Germinal center (tissue), 1 donor: ENCODE measurements around the gene AGMAT.
A peak's percentile ranks its signal among the peaks of the same experiment; 100 is the strongest.

ENCODE experiments used
- DNase-seq: peaks from one replicate; pipeline ENCODE4 v3.0.0; 2012; ENCODE audit warnings: mixed read lengths, low spot score

AGMAT gene, protein sequence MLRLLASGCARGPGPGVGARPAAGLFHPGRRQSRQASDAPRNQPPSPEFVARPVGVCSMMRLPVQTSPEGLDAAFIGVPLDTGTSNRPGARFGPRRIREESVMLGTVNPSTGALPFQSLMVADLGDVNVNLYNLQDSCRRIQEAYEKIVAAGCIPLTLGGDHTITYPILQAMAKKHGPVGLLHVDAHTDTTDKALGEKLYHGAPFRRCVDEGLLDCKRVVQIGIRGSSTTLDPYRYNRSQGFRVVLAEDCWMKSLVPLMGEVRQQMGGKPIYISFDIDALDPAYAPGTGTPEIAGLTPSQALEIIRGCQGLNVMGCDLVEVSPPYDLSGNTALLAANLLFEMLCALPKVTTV

GRCh38 chr1:15584489-15585363 lies at the start of gene AGMAT:
Gene AGMAT (minus strand): TSS chr1:15585051. CDS start chr1:15584967, 84 bp downstream.
- peak; percentile 74 for DNase-seq

- DNase-seq = no peak
Measured at GRCh38 chr1:15633756-15634420, 49.0 kb upstream of the AGMAT start.

GRCh38 chr1:15628003-15628402 lies 43.2 kb upstream of the AGMAT start:
- no peak for DNase-seq

DNA sequence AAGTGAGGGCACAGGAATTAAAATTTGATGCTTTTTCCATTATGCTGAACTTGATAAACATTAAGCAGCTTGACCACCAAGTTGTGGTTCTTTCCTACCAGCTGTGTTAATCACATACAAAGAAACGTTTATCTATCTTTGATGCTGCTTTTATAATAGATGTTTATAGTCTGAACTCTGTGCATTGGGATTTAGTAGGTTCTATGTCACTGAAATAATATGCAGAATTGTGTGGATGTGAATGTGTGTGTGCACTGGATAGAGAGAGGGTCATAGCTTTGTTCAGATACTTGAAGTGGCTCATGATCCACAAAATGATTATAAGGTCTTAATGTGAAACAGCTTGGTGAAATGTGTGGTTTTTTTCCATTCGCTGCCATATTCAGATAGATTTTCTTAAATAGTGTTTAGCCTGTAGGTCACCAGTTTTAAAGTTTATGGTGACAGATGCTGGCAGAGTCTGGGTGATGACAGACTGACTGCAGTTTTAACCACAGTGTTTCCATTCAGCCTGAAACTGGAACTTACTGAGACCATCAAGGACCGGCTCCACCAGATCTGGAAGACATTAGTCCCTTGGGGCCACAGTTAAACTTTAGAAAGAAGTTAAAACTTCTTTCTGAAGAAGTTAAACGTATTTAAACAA lies 42.6 kb upstream of the AGMAT start:
- DNase-seq = no peak

GRCh38 chr1:15626269-15626950 lies 41.6 kb upstream of the AGMAT start:
- DNase-seq = no peak

DNA sequence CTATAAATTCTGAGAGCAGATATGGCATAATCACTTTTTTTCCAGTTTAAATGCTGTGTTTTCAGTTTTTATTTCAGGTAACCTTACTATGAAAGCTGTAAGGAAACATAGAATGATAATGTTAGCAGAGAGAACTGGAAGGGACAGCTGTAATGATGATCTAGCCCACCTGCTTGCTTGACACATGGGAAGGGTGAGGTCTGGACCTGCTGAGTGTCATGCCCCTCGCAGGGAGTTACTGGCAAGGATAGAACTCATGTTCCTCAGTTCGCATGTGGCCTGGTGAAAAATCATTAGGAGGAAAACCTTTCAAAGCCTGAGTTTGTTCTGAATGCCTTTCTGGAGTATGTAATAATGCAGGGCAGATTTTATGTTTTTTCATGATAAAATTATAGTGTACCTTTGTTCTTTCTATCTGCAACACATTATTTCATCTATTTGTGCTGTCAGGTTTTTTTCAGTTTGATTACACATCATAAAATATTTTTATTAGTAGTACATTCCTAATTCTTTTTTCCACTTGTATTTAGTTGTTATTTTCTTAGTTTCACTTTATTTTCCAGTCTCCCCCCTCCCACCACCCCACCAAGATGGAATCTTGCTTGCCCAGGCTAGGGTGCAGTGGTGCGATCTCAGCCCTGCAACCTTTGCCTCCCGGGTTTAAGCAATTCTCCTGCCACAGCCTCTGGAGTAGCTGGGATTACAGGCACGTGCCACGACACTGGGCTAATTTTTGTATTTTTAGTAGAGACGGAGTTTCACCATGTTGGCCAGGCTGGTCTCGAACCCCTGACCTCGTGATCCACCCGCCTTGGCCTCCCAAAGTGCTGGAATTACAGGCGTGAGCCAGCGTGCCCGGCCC lies 40.4 kb upstream of the AGMAT start:
- DNase-seq = no peak

GRCh38 chr1:15624133-15624714 lies 39.4 kb upstream of the AGMAT start:
- no peak for DNase-seq

GRCh38 chr1:15623435-15623834 lies 38.6 kb upstream of the AGMAT start:
- DNase-seq = no peak

DNA sequence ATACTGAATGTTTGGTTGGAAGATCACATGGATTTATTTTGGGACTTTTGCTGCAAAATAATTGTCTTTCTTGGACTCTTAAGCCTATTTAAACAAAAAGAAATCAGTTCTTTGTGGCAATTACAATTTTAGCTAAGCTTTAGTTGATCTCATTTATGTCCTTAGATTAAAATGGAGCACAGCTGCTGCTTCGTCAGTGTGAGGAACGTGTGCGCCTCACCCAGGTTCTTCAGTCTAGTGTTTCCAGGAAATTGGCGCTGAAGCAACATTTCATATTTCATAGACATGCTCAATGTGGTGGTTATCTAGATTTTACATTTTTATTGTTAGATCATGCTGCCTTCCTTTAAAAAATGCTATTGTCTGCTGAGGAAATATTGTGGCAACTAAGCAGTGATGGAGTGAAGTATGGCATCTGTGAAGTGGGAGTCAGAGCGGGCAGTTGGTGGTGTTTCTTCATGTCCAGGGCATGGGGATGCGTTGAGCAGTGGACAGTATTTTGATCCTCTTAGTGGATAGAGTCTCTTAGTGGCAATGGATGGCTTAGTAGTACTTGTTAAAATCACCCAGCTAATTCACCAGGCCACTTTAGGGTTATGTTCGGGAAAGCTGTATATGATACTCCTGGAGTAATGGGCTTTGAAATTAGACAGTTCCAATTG lies 38.0 kb upstream of the AGMAT start:
- DNase-seq = no peak

- DNase-seq = no peak
Measured at GRCh38 chr1:15621975-15622374, 37.1 kb upstream of the AGMAT start.

DNA sequence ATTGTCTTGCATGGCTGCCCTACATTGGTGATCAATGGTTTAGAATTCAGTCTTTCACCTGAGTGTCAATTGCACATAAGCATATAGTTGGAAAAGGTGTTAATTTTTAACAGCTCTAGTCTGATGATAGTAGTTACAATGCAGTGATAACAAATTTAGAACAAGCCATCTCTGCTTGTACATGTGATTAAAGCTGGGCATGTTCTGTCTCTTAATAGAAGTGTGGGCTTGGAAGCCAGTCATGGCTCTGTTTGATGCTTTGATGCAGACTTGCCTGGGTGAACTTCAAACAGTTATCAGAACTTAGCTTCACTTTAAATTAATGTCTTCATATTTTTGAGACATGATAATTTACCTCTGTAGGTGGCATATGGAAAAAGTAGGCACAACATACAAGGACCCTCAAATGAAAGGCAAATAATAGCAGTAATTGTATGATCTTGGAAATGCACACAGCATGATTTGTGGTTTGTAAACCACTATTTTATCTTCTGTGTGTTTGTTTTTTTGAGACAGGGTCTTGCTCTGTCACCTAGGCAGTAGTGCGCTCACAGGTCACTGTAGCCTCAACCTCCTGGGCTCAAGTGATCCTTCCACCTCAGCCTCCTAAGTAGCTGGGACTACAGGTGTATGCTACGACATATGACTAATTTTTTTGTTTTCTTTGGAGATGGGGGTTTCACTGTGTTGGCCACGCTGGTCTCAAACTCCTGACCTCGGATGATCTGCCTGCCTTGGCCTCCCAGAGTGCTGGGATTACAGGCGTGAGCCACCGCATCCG lies 36.2 kb upstream of the AGMAT start:
- no peak for DNase-seq

DNA sequence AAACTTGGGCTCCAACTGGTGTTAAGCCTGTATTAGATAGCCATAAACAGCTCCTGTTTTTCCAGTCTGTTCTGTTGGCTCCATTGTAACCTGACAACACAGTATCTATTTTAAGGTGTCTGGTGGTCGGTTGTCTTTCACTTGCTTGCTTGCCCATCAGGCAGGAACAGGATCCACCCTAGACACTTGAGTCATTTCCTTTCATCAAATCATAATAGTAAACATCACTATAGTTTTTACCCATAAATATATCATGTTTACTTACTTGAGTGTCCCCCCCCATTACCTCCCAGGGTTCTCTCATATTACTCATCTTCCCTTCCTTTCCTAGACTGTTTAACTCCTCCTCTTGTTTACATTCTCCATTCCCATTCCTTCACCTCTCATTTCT lies 35.3 kb upstream of the AGMAT start:
- no peak for DNase-seq

GRCh38 chr1:15618655-15619525 lies 34.0 kb upstream of the AGMAT start:
- DNase-seq = no peak

DNA sequence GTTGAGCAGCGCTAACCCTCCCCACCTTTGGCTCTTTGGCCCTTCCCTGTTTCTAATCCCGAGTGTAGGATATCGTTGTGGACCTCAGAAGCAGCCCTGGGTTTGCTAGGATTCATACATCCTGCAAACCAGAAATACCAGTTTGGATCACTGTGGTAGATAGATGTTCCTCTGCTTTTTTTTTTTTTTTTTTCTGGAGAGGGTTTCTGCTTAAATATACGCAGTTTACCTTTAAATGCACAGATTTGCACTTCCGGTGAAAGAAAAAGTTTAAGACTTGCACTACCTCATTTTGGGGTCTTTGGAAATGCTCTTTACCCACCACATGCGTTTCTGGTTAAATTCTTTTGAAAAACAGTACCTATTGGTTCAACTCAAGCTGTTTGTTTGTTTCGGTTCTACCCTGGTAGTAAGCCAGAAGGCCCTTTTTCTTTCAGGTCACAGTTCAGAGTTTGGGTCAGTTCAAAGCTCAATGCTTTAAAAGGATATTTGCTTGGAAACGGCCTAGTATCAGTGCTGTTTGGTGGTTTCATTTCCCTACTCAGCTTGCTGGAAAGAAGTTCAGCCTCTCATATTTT lies 33.3 kb upstream of the AGMAT start:
- DNase-seq = peak; percentile 47

DNA sequence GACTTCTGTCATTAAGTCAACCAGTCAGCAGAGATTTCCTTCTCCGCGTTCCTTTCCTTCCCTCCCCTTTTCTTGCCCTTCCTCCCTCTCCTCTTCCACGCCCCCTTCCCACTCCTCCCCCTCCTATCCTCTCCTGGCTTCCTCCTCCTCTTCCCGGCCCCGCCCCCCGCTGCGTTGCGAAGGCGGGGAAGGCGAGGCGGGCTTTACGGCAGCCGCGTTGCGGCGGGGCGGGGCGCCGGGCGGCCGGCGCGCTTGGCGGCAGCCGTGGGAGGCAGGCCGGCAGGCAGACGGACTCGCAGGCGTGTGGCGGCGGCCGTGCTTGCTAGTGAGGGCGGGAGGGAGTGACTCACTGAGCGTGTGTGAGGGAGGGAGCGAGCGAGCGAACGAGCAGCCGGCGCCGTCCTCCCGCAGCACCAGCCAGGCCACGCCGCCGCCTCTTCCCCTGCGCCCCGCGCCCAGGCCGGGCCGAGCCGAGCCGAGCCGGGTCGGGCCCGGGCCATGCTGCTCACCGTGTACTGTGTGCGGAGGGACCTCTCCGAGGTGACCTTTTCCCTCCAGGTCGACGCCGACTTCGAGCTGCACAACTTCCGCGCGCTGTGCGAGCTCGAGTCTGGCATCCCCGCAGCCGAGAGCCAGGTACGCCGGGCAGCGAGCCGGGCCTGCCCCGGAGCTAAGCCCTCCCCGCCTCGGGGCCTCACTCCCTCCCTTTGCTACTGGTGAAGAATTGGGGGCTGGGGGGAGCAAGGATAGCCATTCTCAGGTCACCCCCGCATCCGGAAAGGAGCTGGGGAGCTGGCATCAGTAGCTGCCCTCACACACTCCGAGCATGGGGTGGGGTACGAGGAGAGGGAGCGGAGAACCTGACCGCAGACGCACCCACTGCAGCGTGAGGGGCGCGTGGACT lies 32.6 kb upstream of the AGMAT start, which contains the start of gene DDI2:
Gene DDI2, plus strand, starts transcription at position 286 of the 904 bp plus-strand sequence. Its CDS starts 213 bp downstream, at position 499.
- peak; percentile 91 for DNase-seq
